Measurements from ENCODE around the gene CD1D. TPM values are rescaled to one million over a fixed set of nuclear protein-coding genes. Genes with fewer than 3 reads are reported as not detected.

CD1D gene
- total and polyA plus RNA-seq, 4 donors, result 1.1 to 8.4 (median 4.0) TPM

GRCh38 chr1:158179301-158180041 lies 1.2 kb upstream of the CD1D start:
- no peak overlapping the region for H3K4me3 ChIP-seq (ENCODE audit: low read depth in 1 of 3, low read length in 3 of 3)
- DNase-seq (ENCODE audit: low spot score), result no peak
- H3K4me1 ChIP-seq (ENCODE audit: control insufficient read depth in 4 of 4, insufficient read depth in 4 of 4, low read length in 3 of 4), result peaks cover 2 to 23% (median 19%) of the 10 kb centered on the region in 4 donors
- no peaks in the 10 kb centered on the region for H3K9me3 ChIP-seq (ENCODE audit: control insufficient read depth in 4 of 4, low read length in 3 of 4)
- H3K27me3 ChIP-seq (ENCODE audit: control insufficient read depth in 4 of 4, insufficient read depth in 4 of 4, low read length in 3 of 4), result no peaks in the 10 kb centered on the region
- H3K9ac ChIP-seq (ENCODE audit: low read depth in 1 of 2, low read length in 2 of 2), result no peak overlapping the region
- H3K27ac ChIP-seq (ENCODE audit: low read depth in 1 of 2, low read length in 2 of 2), result peak overlapping the region in 1 of 2 donors; percentile 10
- peaks cover 0 to 5% (median 4%) of the 10 kb centered on the region in 4 donors for H3K36me3 ChIP-seq (ENCODE audit: control insufficient read depth in 4 of 4, insufficient read depth in 3 of 4, low read depth in 1 of 4, low read length in 3 of 4)
- WGBS, result 65% methylated on average over 4 of the region's 4 CpGs
- TF ChIP-seq JUND (IDR thresholded peaks at IDR 0.05) (no peak), ATF3 (IDR thresholded peaks at IDR 0.05) (no peak), RXRA (IDR thresholded peaks at IDR 0.05) (no peak), MAX (IDR thresholded peaks at IDR 0.05) (no peak), ZBTB33 (IDR thresholded peaks at IDR 0.05) (no peak), NR2F2 (IDR thresholded peaks at IDR 0.05) (no peak), HNF4A (conservative IDR thresholded peaks at IDR 0.05) (no peak), RAD21 (IDR thresholded peaks at IDR 0.05) (no peak), FOXA2 (IDR thresholded peaks at IDR 0.05) (no peak), EGR1 (IDR thresholded peaks at IDR 0.05; ENCODE audit: low read depth in 2 of 2) (no peak), YY1 (IDR thresholded peaks at IDR 0.05) (no peak)

- peaks cover 12 to 32% (median 23%) of the 10 kb centered on the region in 4 donors for H3K4me1 ChIP-seq (ENCODE audit: control insufficient read depth in 4 of 4, insufficient read depth in 4 of 4, low read length in 3 of 4)
Observed at GRCh38 chr1:158181577-158181922, 855 bp downstream of the CD1D start.

GRCh38 chr1:158185770-158186169 lies 5.1 kb downstream of the CD1D start:
- Histone ChIP-seq H3K27ac (ENCODE audit: low read depth in 1 of 2, low read length in 2 of 2) (no peak overlapping the region), H3K9me3 (ENCODE audit: control insufficient read depth in 4 of 4, low read length in 3 of 4) (no peaks in the 10 kb centered on the region), H3K9ac (ENCODE audit: low read depth in 1 of 2, low read length in 2 of 2) (no peak overlapping the region), H3K4me1 (ENCODE audit: control insufficient read depth in 4 of 4, insufficient read depth in 4 of 4, low read length in 3 of 4) (peaks cover 5 to 9% (median 9%) of the 10 kb centered on the region in 4 donors), H3K36me3 (ENCODE audit: control insufficient read depth in 4 of 4, insufficient read depth in 3 of 4, low read depth in 1 of 4, low read length in 3 of 4) (peaks cover 0 to 6% (median 4%) of the 10 kb centered on the region in 4 donors), H3K4me3 (ENCODE audit: low read depth in 1 of 3, low read length in 3 of 3) (no peak overlapping the region), H3K27me3 (ENCODE audit: control insufficient read depth in 4 of 4, insufficient read depth in 4 of 4, low read length in 3 of 4) (peaks cover 0 to 2% (median 0%) of the 10 kb centered on the region in 4 donors)
- no peak for TF ChIP-seq CTCF (IDR thresholded peaks at IDR 0.05; ENCODE audit: low read depth, low read length, missing input control)
- peak; percentile 11 for TF ChIP-seq SP1 (IDR thresholded peaks at IDR 0.05)
- peak; percentile 15 for TF ChIP-seq YY1 (IDR thresholded peaks at IDR 0.05)
- peak in 1 of 2 donors; percentile 11 for TF ChIP-seq HNF4A (conservative IDR thresholded peaks at IDR 0.05)
- no peak for TF ChIP-seq ZBTB33 (IDR thresholded peaks at IDR 0.05)
- TF ChIP-seq RXRA (IDR thresholded peaks at IDR 0.05), result peak in 1 of 2 donors; percentile 35
- DNase-seq (ENCODE audit: low spot score), result no peak
- WGBS, result 35% methylated on average over 3 of the region's 3 CpGs

More at GRCh38 chr1:158181577-158181922, 855 bp downstream of the CD1D start:
- Histone ChIP-seq H3K4me3 (ENCODE audit: low read depth in 1 of 3, low read length in 3 of 3) (peak overlapping the region in 2 of 3 donors; percentile 48 to 77), H3K27ac (ENCODE audit: low read depth in 1 of 2, low read length in 2 of 2) (peak overlapping the region in 1 of 2 donors; percentile 71), H3K36me3 (ENCODE audit: control insufficient read depth in 4 of 4, insufficient read depth in 3 of 4, low read depth in 1 of 4, low read length in 3 of 4) (peaks cover 0 to 6% (median 4%) of the 10 kb centered on the region in 4 donors), H3K9ac (ENCODE audit: low read depth in 1 of 2, low read length in 2 of 2) (no peak overlapping the region), H3K9me3 (ENCODE audit: control insufficient read depth in 4 of 4, low read length in 3 of 4) (no peaks in the 10 kb centered on the region), H3K27me3 (ENCODE audit: control insufficient read depth in 4 of 4, insufficient read depth in 4 of 4, low read length in 3 of 4) (no peaks in the 10 kb centered on the region)
- 63% methylated on average over 13 of the region's 13 CpGs for WGBS
- TF ChIP-seq HNF4A (conservative IDR thresholded peaks at IDR 0.05), result no peak
- no peak for TF ChIP-seq ATF3 (IDR thresholded peaks at IDR 0.05)
- DNase-seq (ENCODE audit: low spot score), result no peak

All from liver (tissue), 9 donors.